Endothelial cell (in vitro differentiated cells): ENCODE data around the gene UROD. TPM values are rescaled to one million over a fixed set of nuclear protein-coding genes. Genes with fewer than 3 reads are reported as not detected.
A peak's percentile ranks its signal among the peaks of the same experiment; 100 is the strongest.

Source experiments
- DNase-seq: peaks from one replicate; pipeline ENCODE4 v3.0.0; 2021; ENCODE audit warnings: low spot score
- H3K27ac Mint-ChIP-seq: one replicate; pipeline ENCODE4 v1.8.0; 2021; ENCODE audit warnings: mixed read lengths, inconsistent platforms; ENCODE audit not compliant: unreplicated experiment
- H3K27me3 Mint-ChIP-seq: one replicate; pipeline ENCODE4 v1.8.0; 2021; ENCODE audit warnings: mild to moderate bottlenecking, moderate library complexity, mixed read lengths, inconsistent platforms; ENCODE audit not compliant: unreplicated experiment
- H3K36me3 Mint-ChIP-seq: one replicate; pipeline ENCODE4 v1.8.0; 2021; ENCODE audit warnings: mild to moderate bottlenecking, low read depth, mixed read lengths, inconsistent platforms; ENCODE audit not compliant: unreplicated experiment
- H3K4me1 Mint-ChIP-seq: one replicate; pipeline ENCODE4 v1.8.0; 2021; ENCODE audit warnings: mild to moderate bottlenecking, mixed read lengths, inconsistent platforms; ENCODE audit not compliant: unreplicated experiment
- H3K4me3 Mint-ChIP-seq: one replicate; pipeline ENCODE4 v1.8.0; 2021; ENCODE audit warnings: mild to moderate bottlenecking, mixed read lengths, inconsistent platforms; ENCODE audit not compliant: unreplicated experiment
- H3K9me3 Mint-ChIP-seq: one replicate; pipeline ENCODE4 v1.8.0; 2021; ENCODE audit warnings: mixed read lengths, inconsistent platforms; ENCODE audit not compliant: unreplicated experiment
- CTCF ChIP-seq: fragments of 200-600 bp; sonication (generic); IDR thresholded peaks from one replicate; pipeline ENCODE4 v1.5.0; 2021; ENCODE audit warnings: antibody characterized with exemption; ENCODE audit not compliant: unreplicated experiment
- long read RNA-seq: library from polyadenylated mRNA; unstranded; transcript quantifications from one replicate; pipeline ENCODE4 v2.0.0, GENCODE V29; 2020; ENCODE audit not compliant: unreplicated experiment
- total RNA-seq: library from RNA; stranded (reverse); fragmentation: NEBNext Ultra II Directional; extraction: Animal tissue kit (Norgen Biotek cat#: 25700); gene quantifications from one replicate; pipeline ENCODE4 v1.2.1, GENCODE V29; 2021; ENCODE audit not compliant: unreplicated experiment

UROD gene
- 151 TPM for total RNA-seq
- long read RNA-seq, transcript UROD-201 (10 exons, 1,300 nt) = major isoform, 127 of 192 reads
- long read RNA-seq, partial matches to known transcripts = 20 of 192 reads
- long read RNA-seq, other reads (novel, unspliced or antisense) = 41 of 192 reads

- no peak for TF ChIP-seq CTCF
- peaks cover 19% of the 10 kb centered on the region for H3K27me3 Mint-ChIP-seq
- peak within 1 kb of the TSS; percentile 89 for H3K27ac Mint-ChIP-seq
- DNase-seq = peak; percentile 87
- H3K4me3 Mint-ChIP-seq = peak within 1 kb of the TSS; percentile 92
- peaks cover 34% of the 10 kb centered on the region for H3K4me1 Mint-ChIP-seq
- H3K36me3 Mint-ChIP-seq = peaks cover 44% of the 10 kb centered on the region
- H3K9me3 Mint-ChIP-seq = no peaks in the 10 kb centered on the region
These were observed at the start of gene UROD for GRCh38 chr1:45011837-45012638. UROD (plus strand) TSS chr1:45012254; CDS start chr1:45012266, 12 bp downstream.

GRCh38 chr1:44962729-44963128 is 49.3 kb upstream of the UROD start:
- Mint-ChIP-seq H3K9me3 (no peaks in the 10 kb centered on the region), H3K27ac (no peak overlapping the region), H3K4me1 (no peaks in the 10 kb centered on the region), H3K4me3 (no peak overlapping the region), H3K27me3 (peaks cover 2% of the 10 kb centered on the region), H3K36me3 (no peaks in the 10 kb centered on the region)
- no peak for DNase-seq
- TF ChIP-seq CTCF = no peak

GRCh38 chr1:44964396-44964795 is 47.7 kb upstream of the UROD start:
- no peak for DNase-seq
- no peak overlapping the region for H3K27ac Mint-ChIP-seq
- H3K36me3 Mint-ChIP-seq = no peaks in the 10 kb centered on the region
- peaks cover 2% of the 10 kb centered on the region for H3K27me3 Mint-ChIP-seq
- no peaks in the 10 kb centered on the region for H3K9me3 Mint-ChIP-seq
- no peak overlapping the region for H3K4me3 Mint-ChIP-seq
- no peaks in the 10 kb centered on the region for H3K4me1 Mint-ChIP-seq
- no peak for TF ChIP-seq CTCF

GRCh38 chr1:44970317-44970716 is 41.7 kb upstream of the UROD start:
- Mint-ChIP-seq H3K9me3 (no peaks in the 10 kb centered on the region), H3K36me3 (no peaks in the 10 kb centered on the region), H3K27me3 (peaks cover 2% of the 10 kb centered on the region), H3K4me3 (no peak overlapping the region), H3K27ac (no peak overlapping the region), H3K4me1 (peaks cover 3% of the 10 kb centered on the region)
- no peak for DNase-seq
- no peak for TF ChIP-seq CTCF

- no peaks in the 10 kb centered on the region for H3K9me3 Mint-ChIP-seq
- peaks cover 3% of the 10 kb centered on the region for H3K4me1 Mint-ChIP-seq
- H3K36me3 Mint-ChIP-seq = peaks cover 18% of the 10 kb centered on the region
- H3K4me3 Mint-ChIP-seq = no peak overlapping the region
- no peak for DNase-seq
- no peak for TF ChIP-seq CTCF
- H3K27ac Mint-ChIP-seq = no peak overlapping the region
- H3K27me3 Mint-ChIP-seq = no peaks in the 10 kb centered on the region
These were observed 38.4 kb upstream of the UROD start for GRCh38 chr1:44973645-44974044.
